Measurements from ENCODE around the gene VTCN1.

Gene VTCN1

GRCh38 chr1:117093870-117094621, 116.7 kb downstream of the VTCN1 start:
- no peak for DNase-seq
